HG03060 (cell line): ENCODE results near the gene API5.
"Not testable (repeated sequence)": the region's sequence is repeated elsewhere in the genome, so short reads cannot be mapped to it uniquely, and the experiment has no call there.

Experiments
- ATAC-seq: cut with Tn5 transposase; IDR thresholded peaks from one replicate; pipeline ENCODE4 v1.9.1; 2021; ENCODE audit warnings: low read depth, moderate number of reproducible peaks; ENCODE audit not compliant: unreplicated experiment

API5 gene

DNA sequence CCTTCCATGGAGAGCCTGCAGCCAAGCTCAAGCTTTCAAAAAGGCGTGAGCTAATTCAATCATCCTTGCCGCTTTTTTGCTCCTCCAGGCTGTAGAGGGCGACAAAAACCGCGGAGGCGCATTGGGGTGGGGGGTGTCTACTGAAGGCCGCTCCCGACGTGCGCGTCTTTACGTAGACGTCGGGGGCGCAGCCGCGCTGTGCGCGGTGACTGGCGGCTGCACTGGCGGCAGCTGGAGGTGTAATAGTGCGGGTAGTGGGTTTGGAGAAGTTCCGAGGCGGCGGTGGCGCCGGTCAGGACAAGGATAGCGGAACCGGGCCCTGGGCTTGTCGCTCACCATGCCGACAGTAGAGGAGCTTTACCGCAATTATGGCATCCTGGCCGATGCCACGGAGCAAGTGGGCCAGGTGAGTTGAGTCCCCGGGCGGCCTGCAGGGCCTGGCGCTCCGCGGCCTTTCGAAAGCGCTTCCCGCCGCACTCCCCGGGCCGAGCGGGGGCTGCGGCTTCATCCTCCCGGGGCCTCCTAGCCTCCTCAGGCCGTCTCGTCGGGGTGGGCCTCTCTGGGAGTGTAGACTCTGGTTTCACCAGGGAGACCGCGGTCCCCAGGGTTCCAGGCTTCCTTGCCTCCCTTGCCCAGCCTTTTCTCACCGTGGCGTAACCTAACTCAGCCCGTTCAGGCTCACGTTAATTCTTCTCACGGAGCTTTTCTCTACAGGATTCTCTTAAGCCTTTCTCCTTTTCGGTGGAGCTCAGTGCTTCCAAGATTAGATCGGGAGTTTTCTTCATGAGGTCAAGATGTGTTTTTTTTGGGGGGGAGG, at the start of gene API5:
API5 (plus strand) TSS at position 206 of the 817 bp plus-strand sequence; CDS start at position 338, 132 bp downstream.
- ATAC-seq = peak; percentile 90

DNA sequence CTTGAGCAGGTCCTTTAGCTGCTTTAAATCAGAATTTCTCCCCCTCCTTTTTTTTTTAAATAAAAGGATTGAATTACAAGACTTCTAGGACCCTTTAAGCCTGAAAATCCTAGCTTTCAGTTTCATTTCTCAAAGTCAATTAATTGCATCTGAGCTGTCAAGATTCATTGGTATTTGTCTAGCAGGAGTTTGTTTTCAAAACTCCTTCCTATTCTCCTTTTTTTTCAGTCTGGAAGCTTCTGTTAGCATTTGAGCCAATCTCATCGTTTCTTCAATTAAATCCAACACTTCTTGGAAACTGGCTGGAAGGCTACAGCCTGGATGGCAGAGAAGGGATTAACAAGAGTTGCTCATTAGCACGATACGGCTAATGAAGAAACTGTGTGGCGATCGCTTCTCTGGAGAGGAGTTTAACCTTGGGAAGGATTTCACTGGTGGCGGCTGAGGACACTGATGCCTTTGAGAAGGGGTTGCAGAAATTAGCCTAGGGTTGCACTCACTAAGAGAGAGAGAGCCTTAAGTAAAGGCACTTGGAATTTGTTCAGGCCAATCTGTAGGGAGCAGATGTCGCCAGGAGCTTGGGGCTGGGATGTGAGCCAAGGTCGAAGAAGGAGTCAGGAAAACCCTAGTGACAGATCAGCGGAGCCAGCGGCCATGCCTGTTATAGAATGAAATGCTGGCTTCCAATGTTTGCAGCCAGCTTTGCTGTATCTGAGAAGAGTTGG, 43.8 kb upstream of the API5 start:
- no peak for ATAC-seq

DNA sequence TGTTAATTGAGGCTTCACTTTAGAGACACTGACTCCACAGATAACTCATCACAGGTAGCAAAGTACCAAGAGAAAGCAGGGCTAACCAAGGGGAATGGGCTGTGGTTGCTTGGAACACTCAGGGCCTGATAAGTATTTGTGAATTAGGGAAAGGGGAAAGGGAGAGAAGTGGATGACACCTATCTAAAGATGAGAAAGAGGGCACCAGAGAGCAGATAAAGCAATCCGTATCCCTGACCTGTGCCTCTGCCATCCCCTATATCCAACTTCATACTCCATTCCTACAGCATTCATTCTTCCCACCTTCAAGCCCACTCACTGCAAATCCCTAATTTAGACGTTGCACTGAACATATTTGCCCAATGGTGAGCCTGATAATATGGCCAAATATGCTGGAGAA, 43.0 kb upstream of the API5 start:
- no peak for ATAC-seq

DNA sequence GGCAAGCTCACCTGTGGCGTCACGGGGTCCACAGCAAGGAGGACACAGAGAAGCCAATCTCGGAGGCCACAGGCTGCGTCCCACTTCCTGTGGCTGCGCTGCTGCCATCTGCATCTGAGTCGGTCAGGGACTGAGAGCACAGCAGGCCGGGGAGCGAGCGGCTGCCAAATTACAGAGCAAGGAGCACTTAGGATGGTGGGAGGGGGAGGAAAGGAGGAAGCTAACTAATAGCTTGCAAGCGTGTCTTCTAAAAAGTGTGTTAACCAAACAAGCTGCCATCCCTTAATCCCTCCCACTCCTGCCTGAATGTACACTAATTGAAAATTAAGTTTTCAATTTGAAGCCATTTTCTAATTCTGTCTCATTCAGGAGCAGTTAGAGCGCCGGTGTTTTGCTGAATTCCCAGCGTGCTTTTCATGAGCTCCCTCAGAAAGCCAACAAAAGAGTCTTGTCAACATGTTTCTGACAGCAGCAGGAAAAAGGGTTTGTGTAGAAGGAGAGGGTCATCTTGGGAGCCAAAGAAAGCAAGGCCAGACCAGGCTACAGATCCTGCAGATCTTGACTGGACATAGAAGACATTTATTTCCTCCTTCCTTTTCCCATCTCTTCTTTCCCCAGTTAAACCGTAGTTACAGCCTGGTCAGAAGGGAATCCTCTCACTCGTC, 42.4 kb upstream of the API5 start:
- ATAC-seq = no peak

DNA sequence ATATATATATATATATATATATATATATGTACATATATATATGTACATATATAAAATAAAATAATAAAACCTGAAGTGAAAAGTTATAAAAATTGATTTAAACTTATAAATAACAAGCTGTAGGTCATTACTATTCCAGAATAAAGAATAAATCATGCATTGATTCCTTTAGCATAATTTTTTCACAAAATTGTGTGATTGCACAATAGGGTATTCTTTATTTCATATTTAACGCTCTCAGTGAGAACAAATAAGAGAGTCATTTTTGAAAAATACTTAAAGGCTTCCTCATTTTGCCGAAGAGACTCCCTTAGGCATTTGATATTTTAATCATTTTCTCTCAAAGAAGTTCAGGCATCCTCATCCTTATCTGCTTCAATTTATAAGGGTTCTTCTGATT, 41.3 kb upstream of the API5 start:
- no peak for ATAC-seq

DNA sequence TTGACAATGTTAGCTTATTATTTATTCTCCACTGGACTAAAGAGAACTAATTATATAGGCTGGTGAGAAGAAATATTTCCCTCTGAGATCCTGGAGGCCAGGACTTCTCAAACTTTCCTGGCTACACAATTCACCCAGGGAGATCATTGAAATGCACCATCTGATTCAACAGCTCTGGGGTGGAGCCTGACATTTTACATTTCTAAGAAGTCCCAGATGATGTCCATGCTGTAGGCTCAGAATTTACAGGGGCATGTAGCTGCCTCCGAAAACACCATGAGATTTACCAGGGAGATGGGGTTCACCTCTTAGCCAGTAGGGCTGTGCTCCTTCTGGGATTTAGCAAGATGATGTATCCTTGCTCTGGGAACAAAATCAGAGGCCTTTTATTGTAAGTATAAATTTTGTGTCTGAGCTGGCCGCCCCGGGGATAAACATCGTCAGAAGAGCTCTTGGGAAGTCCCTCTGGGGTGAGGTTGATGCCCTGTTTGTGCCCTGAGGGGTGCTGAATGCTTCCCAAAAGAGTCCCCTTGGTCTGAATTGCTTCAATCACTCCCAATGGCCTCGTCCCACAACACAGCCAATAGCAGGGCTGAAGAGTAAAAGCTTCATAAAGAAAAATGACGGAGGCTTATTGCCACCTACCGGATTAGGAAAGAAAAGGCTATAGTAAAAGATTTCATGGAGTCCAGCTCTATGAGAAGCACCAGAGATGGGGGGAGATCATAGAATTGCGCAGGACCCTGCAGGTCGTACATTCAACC, 33.4 kb upstream of the API5 start:
- ATAC-seq = no peak

DNA sequence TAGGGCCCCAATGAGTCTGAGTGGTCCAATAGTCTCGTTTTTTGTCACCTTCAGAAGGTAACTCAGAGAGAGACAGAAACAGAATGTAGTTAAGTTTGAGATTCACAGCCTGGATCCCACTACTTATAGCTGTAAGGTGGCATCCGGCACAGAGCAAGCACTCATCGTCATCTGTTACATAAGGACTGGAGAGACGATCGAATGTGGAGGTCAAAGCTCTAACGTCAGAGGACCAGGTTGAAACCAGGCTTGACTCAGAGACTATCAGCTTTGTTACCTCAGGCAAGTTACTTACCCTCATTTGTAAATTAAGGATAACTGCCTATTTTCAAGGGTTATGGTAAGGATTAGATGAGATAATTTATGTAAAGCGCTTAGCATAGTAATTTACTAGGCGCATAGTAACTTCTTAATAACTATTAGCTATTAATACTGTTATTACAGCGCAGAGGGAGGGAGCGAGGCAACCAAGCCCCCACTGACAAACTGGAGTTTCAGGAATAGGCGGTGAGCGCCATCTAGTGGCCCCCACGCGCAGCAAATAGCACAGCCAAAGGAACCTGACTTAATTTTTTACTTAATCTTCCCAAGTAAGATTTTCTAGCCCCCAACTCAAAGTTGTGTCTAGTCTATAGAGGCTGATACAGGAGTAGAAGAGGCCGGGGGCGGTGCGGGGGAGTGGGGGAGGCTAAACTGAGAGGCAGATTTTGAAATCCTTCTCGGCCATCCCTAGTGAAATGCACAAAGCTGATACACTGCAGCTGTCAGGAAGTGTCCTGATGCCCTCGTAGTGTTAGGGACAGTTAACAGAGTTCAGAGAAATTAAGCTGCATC, 29.0 kb upstream of the API5 start:
- no peak for ATAC-seq

DNA sequence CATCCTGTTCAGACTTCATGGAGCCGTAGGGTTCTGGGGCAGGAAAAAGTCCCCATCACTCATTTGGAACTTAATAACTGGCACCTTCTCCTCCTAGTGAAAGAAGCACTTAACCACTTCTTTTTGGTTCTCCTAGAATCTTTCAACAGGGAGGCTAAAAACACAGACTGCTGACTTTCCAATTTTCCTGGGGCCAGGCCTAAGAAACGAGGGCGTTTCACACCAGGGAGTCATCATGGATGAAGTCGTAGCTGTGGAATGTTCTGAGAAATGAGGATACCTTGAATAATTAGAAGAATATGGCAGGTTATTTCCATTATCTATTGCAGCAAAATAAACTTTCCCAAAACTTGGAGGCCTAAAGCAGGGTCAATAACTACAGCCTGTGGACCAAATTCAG, 26.0 kb upstream of the API5 start:
- no peak for ATAC-seq

DNA sequence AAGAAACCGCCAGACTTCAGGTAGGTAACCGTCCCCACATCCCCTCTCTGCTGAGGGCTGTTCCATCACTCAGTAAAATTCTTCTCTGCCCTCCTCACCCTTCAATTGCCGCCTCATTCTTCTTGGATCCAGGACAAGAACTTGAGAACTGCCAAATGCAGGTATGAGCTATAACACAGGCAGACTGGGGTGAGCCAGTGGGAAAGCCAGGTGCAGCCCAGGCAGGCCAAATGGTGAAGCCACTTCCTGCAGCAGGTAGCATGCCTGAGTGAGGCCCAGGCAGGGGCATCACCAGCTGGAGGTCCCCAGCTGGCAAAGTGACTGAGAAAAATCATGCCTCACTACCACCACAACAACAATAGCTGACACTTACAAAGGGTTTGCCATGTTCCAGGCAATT, 22.4 kb upstream of the API5 start:
- no peak for ATAC-seq

DNA sequence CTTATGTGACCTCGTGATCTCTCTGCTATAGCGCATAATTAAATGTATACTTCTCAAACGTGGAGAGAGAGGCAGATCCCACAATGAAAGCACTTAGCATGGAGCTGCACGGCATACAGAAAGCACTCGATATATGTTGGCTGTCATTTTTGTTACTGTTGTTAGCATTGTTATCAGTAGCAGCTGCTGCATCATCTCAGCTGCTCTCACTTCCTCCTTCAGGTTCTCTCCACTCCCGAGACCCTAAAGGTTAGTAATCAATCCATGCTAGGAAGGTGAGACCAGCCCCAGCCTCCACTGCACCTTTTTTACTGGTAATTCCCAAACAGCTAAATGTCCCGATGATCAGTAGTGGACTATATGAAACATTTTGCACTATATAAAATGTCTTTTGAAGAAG, 13.4 kb upstream of the API5 start:
- ATAC-seq = no peak

DNA sequence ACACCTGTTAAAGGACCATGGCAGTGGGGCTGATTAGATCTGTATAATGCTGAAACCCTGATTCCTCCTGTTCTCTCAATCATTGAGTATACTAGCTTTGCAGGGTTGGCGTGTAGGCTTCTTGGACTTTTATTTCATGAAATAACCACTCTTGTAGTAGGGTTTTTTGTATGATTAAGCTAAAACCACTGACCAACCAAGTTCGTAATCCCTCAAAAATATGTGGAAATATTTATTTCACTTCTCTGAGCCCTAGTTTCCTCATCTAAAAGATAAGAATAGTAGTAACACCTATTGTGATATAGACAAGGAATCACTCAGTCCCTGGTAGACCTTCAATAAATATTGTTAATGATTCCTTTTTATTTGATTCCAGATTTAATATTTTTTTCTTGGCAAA, 4.2 kb downstream of the API5 start:
- no peak for ATAC-seq

DNA sequence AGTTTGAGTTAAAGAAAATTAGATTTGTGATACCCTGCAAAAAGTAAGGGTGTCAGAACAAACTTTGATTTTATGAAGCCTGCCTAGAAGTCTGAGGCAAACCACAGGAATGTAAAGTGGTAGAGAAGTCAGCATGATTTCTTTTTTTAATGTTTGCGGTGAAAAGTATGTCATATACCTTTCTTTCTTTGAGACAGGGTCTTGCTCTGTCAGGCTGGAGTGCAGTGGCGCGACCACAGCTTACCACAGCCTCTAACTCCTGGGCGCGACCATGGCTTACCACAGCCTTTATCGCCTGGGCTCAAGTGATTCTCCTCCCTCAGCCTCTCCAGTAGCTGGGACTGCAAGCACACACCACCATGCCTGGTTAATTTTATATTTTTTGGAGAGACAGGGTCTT, 4.7 kb downstream of the API5 start:
- ATAC-seq = no peak

DNA sequence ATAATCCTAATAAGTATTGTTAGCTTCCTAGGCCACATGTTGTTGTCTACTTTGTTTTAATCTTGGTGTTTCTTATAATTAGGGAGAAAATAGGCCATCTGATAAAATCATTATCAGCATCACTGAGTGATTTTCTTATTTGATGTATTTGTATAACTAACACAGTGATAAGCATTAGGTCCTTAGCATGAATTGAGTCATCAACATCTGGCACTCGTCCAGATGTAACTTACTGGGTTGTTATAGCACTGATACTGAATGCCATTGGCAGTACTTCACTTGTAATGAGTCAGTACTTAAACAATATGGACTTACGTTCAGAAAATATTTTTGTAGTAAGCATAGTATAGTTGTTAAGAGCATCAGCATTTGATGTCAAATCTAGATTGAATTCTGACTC, 16.2 kb downstream of the API5 start:
- no peak for ATAC-seq

DNA sequence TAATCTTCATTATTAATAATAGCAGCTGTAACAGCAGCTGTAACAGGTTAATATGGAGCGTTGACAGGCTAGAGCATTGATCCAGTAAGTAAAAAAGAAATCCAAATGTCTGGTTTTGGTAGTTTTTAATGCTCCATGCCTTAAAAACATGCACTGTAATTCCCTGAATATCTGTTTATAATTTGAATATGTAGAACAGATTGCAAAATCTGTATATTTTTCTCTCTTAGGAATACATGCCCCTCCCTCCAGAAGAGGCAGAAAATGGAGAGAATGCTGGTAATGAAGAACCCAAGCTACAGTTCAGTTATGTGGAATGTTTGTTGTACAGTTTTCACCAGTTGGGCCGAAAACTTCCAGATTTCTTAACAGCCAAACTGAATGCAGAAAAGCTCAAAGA, 16.7 kb downstream of the API5 start:
- ATAC-seq = no peak

DNA sequence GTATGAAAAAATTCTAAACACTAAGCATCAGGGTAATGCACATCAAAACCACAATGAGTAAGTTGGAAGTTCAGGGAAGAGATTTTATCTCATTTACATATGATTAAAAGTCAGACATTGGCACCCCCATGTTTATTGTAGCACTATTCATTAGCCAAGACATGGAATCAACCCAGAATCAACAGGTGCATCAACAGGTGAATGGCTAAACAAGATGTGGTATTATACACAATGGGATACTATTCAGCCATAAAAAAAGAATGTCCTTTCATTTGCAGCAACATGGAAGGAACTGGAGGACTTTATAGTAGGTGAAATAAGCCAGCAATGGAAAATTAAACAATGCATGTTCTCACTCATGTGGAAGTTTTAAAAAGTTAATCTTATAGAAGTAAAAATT, 29.4 kb downstream of the API5 start:
- no peak for ATAC-seq

DNA sequence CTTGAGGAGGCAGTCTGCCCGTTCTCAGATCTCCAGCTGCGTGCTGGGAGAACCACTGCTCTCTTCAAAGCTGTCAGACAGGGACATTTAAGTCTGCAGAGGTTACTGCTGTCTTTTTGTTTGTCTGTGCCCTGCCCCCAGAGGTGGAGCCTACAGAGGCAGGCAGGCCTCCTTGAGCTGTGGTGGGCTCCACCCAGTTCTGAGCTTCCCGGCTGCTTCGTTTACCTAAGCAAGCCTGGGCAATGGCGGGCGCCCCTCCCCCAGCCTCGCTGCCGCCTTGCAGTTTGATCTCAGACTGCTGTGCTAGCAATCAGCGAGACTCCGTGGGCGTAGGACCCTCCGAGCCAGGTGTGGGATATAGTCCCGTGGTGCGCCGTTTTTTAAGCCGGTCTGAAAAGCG, 39.6 kb downstream of the API5 start:
- not testable (repeated sequence) for ATAC-seq

DNA sequence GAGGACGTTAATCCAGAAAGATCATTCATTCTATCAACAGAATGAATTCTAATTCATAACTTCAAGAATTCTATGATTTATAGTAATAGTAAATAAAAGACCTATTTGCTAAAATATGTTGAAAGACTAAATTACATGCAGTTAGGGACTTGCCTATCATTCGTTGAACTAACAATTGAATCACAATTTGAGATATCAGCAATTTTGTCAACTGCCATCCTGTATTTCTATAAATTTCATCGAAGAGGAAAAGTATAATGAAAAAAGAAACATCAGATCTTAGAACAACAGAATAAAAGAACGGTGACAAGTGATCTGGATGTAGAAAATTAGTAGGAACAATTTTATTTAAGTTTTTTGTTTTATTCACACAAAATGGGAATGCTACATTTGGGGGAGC, 42.5 kb downstream of the API5 start:
- ATAC-seq = no peak

DNA sequence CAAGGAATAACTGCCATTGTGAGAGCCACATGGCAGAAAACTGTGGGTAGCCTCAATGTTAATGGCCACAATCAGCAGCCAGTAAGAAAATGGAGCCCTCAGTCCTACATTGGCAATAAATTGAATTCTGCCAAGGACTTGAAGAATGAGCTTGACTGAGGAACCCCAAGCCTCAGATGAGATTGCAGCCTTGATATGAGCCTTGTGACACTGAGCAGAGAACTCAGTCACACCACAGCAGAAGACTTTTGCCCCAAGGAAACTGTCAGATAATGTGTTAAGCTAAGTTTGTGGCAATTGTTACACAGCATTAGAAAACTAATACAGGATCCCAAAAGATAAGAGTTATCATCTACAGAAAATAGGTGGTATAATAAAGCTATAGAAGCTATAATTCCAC, 44.5 kb downstream of the API5 start:
- ATAC-seq = no peak

DNA sequence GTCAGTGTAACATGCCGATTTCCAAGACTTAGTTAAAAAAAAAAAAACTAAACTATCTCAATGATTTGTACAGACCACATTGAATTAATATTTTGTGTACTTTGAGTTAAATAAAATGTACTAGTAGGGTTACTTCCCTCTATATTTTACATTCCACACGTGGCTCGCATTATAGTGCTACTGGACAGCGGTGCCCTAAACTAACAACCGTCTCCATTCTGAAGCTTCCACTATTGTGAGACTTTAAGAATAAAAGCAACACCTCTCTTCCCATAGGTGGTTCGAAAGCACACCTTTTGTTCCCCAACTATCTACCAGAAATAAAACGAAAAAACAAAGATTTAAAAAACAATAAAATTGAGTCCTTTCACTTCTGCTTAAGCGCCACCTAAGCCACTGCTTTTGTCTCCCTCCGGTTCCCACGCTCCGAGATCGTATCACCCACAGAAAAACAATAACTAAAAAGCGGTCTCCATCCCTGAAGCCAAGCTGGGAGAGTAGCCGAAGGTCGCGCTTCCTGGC, 46.5 kb downstream of the API5 start:
- ATAC-seq = no peak
